SH-SY5Y (cell line): Measurements from ENCODE around the gene TLL1.

Experiments
- GATA2 ChIP-seq: IDR thresholded peaks from 2 replicates; pipeline ENCODE4 v1.6.1; 2011; ENCODE audit warnings: mild to moderate bottlenecking, low read depth, low read length
- GATA3 ChIP-seq: IDR thresholded peaks from 2 replicates; pipeline ENCODE4 v1.6.1; 2011; ENCODE audit warnings: low read depth, mild to moderate bottlenecking, low read length, moderate library complexity

DNA sequence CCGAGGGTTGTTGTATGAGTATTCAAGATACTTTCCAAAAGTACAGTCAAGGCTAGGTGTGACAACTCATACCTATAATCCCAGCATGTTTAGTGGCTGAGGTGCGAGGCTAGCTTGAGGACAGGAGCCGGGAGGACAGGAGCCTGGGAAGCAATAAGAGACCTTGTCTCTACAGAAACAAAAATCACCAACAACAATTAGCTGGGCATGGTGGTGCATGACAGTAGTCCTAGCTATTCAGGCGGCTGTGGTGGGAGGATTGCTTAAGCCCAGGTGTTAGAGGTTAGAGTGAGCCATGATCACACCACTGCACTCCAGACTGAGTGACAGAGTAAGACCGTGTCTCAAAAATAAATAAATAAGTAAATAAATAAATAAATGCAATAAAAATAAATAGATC lies 91.6 kb downstream of the TLL1 start:
- TF ChIP-seq GATA2 (no peak), GATA3 (no peak)
